ENCODE results near the gene PDZRN4.
A peak's percentile ranks its signal among the peaks of the same experiment; 100 is the strongest.
"Not testable (repeated sequence)": the region's sequence is repeated elsewhere in the genome, so short reads cannot be mapped to it uniquely, and the experiment has no call there.

The PDZRN4 gene

DNA sequence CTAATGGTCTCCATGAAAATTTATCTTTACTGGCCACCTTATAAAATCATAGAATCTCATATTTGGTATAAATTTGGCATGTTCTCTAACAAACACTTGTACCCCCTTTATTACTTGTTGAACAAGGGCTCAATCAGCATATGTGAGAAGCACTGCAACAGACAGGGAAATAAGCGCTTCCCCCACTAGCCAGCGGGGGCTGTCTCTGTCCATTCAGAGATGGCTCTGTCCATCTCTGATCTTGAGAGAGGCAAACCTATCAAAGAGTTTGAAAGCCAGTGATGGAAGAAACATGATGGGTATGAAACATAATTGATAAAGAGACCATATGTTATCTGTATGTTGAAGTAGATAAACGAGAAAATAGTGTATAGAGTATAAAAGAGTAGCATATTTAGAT lies 326.8 kb downstream of the PDZRN4 start:
- DNase-seq: no peak

GRCh38 chr12:41515953-41516352 lies 327.8 kb downstream of the PDZRN4 start:
- DNase-seq: no peak

DNA sequence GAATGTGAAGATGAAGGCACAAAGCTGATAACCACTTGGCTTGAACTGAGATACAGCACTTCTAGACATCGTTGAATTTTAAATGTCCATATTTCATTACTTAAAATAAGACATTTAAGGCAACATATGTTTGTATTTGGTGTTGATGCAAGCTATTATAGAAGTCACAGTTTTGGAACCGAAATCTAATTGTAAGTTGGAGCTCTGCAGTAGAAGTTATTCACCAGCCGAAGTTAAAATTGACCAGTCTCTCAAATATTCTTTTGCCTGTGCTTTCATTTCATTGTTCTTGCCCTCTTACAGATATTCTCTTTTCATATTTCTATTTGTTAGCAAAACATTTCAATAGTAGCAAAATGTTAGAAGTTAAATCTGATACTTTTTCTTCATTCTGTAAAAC lies 332.7 kb downstream of the PDZRN4 start:
- DNase-seq: no peak

GRCh38 chr12:41521872-41522379 lies 333.8 kb downstream of the PDZRN4 start:
- peak; percentile 29 for DNase-seq

- no peak for DNase-seq
These were observed 338.9 kb downstream of the PDZRN4 start for GRCh38 chr12:41527062-41527461.

GRCh38 chr12:41527534-41528116 lies 339.5 kb downstream of the PDZRN4 start:
- DNase-seq: no peak

DNA sequence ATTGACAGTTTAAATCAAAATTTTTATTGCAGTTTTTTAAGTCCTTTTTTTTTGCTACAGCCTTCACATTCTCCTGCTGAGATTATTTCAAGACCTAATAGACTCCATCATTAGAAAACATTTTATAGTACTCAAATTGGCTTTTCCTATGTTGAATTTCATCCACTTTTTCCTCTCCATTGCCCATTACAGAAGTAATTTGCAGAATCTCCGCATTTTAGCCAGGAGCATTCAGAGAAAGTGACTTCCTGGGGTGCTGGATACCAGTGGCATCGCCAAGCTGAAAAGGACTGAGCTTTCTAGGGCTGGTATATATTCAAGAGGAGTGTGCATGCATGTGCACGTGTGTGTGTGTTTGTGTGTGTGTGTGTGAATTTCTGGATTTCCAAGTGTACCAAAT lies 340.8 kb downstream of the PDZRN4 start:
- DNase-seq: no peak

- DNase-seq: no peak
These were observed 342.3 kb downstream of the PDZRN4 start for GRCh38 chr12:41530441-41530840.

GRCh38 chr12:41531147-41531829 lies 343.2 kb downstream of the PDZRN4 start:
- DNase-seq: no peak

DNA sequence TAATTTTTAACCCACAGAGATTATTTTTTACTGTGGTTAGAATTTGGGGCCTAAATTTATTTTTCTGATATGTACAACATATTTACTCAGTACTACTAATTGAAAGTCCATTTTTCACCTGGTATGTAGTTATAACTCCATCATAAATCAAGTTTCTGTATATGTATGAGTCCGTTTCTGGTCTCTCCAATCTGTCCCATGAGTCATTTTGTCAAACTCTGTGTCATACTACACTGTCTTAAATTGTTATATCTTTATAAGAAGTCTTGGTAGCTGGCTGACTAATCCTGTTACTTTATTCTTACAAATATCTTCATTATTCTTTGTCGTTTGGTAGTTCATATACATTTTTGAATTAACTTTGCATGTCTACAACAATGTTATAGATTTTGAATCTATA lies 344.0 kb downstream of the PDZRN4 start:
- DNase-seq: no peak

GRCh38 chr12:41536813-41537490 lies 348.8 kb downstream of the PDZRN4 start:
- DNase-seq: no peak

GRCh38 chr12:41537522-41537921 lies 349.4 kb downstream of the PDZRN4 start:
- no peak for DNase-seq

DNA sequence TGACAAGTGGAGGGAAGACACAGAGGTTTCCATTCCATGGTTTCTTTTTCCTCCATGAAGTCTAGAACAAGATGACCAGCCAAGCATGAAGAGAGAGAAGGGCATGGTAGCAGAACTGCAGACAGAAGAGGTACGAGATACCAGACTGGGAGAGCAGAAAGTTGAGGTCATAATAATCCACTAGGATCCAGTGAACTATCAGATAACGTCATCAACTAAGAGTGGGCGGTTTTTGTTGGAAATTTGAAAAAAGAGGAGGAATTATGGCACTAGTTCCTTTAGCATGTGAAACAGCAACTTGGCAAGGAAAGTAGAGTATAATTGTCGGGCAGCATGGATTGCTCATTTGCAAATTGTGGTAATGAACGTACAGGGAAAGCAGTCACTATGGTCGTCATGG lies 357.6 kb downstream of the PDZRN4 start:
- DNase-seq: no peak

GRCh38 chr12:41547071-41547470 lies 359.0 kb downstream of the PDZRN4 start:
- not testable (repeated sequence) for DNase-seq

DNA sequence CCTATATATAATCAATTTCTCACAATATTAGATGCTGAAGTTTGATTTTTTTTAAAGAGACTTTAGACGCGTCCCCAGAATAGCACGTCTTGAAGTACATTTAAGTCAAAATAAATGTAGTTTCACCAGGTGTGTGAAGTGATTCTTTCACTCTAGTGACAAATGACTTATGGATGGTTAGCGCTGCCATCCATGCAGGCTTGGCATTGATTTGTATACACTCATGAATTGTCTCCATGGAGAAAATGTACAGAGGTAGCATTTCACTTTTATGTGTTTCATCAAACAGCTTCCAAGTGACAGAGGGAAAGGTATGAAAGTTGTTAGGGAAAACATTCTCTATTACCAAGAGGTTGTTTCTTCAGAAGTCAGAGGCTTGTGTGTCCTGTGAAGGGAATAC lies 360.8 kb downstream of the PDZRN4 start:
- no peak for DNase-seq

DNA sequence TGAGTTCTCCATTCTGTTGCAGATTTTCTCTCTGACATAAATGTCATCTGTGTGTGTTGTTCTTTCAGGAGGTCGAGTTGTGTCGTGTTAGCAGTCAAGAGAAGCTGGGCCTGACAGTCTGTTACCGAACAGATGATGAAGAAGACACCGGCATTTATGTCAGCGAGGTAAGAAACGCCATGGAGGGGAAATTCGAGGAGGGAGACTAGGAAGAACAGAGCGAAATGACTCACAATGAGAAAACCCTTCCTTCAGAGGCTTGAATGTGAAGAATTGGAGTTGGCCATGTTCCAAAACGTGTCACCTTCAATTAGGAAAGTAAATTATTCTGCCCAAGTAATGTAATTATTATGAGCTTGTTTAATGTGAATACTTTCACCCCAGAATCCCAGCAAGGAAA lies 364.5 kb downstream of the PDZRN4 start:
- DNase-seq: no peak

DNA sequence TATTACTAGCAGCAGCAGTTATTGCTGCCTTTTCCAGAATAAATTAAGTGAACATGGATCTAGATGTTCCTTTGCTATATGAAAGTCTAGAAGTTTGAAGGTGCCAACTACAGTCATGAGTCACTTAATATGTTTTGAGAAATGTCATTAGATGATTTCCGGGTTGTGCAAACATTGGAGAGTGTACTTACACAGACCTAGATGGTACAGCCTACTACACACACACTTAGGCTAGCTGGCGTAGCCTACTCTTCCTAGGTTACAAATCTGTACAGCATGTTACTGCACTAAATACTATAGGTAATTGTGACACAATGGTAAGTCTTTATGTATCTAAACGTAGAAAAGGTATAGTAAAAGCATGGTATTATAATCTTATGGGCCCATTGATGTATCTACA lies 368.1 kb downstream of the PDZRN4 start:
- DNase-seq: no peak

GRCh38 chr12:41557344-41557743 lies 369.2 kb downstream of the PDZRN4 start:
- DNase-seq: no peak

- no peak for DNase-seq
These were observed 370.6 kb downstream of the PDZRN4 start for GRCh38 chr12:41558671-41559070.

DNA sequence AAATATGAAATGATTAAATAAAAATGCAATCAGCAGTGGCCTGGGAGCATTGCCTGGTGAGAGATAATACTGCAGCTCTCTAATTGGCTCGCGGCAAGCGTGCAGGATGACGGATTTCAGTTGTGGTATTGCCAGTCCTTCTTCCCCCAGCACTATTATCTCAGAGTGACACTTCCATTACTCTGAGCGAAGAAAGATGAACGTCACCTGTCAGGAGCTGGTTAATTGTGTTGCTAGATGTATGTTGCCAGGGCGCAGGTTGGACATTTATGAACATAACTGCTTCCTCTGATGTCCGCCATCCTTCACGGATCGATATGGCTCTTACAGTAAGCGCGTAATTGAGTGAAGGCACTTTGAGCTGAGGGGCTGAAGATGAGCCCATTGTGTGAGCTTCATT lies 374.9 kb downstream of the PDZRN4 start:
- DNase-seq: no peak

DNA sequence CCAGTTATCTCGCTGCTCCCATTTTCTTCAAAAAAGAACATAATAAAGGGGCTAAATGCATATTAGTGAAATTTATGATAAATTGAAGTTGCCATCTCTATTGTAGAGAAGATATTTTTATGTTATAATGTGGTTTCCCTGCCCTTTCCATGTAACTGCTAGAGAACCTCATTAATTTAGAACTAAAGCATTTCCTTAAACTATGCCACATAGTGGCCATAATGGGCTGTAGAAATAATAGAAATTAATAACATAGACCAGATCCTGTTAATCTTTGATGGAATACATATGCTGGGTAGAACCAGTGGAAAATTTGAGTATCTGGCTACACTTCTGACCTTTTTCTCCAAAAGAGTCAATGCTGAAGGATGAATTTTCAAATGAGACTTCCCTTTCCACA lies 376.7 kb downstream of the PDZRN4 start:
- DNase-seq: no peak

- no peak for DNase-seq
These were observed 378.6 kb downstream of the PDZRN4 start for GRCh38 chr12:41566703-41567102.

DNA sequence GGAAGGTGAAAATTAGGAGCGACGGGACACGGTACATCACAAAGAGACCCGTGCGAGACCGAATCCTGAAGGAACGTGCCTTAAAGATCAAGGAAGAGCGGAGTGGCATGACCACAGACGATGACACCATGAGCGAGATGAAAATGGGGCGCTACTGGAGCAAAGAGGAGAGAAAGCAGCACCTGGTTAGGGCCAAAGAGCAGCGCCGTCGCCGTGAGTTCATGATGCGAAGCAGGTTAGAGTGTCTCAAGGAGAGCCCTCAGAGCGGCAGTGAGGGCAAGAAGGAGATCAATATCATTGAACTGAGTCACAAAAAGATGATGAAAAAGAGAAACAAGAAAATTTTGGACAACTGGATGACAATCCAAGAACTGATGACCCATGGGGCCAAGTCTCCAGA lies 385.3 kb downstream of the PDZRN4 start:
- no peak for DNase-seq

DNA sequence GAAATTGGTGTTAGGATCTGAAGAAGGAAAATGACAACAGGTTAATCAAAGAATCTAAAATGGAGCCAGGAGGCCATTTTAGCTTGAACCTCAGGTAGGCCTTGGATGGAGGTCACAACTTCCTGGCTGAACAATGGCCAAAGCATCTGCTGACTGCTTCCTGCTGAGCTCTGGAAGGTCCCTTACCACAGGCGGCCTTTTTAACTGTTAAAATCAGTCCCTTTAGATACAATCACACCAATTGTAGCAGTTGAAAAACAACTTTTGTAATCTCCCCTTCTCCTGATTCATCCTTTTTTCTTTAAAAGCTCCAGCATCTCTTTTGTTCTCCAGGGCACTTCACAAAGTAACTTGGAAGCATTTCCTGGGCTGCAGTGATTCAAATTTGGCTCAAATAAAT lies 388.8 kb downstream of the PDZRN4 start:
- DNase-seq: no peak

Data from NCI-H526 treated with DMSO at 0.1 percent for 48 hours (cell line).